AML-193 (cell line): ENCODE results near the gene PHF24.
A peak's percentile ranks its signal among the peaks of the same experiment; 100 is the strongest.
"Not testable (repeated sequence)": the region's sequence is repeated elsewhere in the genome, so short reads cannot be mapped to it uniquely, and the experiment has no call there.

Experiments used
- DNase-seq, 2 experiments: peaks; one replicate each; lab custom pipeline; 2025; lab: John Stamatoyannopoulos, UW

Gene PHF24

GRCh38 chr9:34957492-34958410 is at the start of gene PHF24:
Gene PHF24, plus strand, starts transcription at chr9:34958285. Its CDS starts 13,014 bp downstream, at chr9:34971299.
- no peak for DNase-seq

- no peak for DNase-seq
These were observed 31.0 kb upstream of the PHF24 start for GRCh38 chr9:34927061-34927460.

GRCh38 chr9:34928921-34929320 is 29.2 kb upstream of the PHF24 start:
- DNase-seq: no peak

- peak; percentile 14 to 42 for DNase-seq
These were observed 28.5 kb upstream of the PHF24 start for GRCh38 chr9:34929506-34930102.

- not testable (repeated sequence) for DNase-seq
These were observed 18.1 kb upstream of the PHF24 start for GRCh38 chr9:34939989-34940388.

GRCh38 chr9:34948451-34948850 is 9.6 kb upstream of the PHF24 start:
- no peak for DNase-seq

- DNase-seq: no peak
These were observed 3.9 kb upstream of the PHF24 start for GRCh38 chr9:34954225-34954624.

- not testable (repeated sequence) for DNase-seq
These were observed 2.0 kb upstream of the PHF24 start for GRCh38 chr9:34956066-34956465.

GRCh38 chr9:34956648-34957047 is 1.4 kb upstream of the PHF24 start:
- no peak for DNase-seq

GRCh38 chr9:34958411-34958982 is 412 bp downstream of the PHF24 start:
- no peak for DNase-seq

- DNase-seq: no peak
These were observed 1.4 kb downstream of the PHF24 start for GRCh38 chr9:34959461-34959860.

GRCh38 chr9:34961574-34962490 is 3.7 kb downstream of the PHF24 start:
- DNase-seq: no peak

- no peak for DNase-seq
These were observed 4.5 kb downstream of the PHF24 start for GRCh38 chr9:34962546-34962945.

- DNase-seq: no peak
These were observed 5.5 kb downstream of the PHF24 start for GRCh38 chr9:34963552-34963951.

- no peak for DNase-seq
These were observed 6.4 kb downstream of the PHF24 start for GRCh38 chr9:34964458-34964857.

GRCh38 chr9:34971146-34971811 is 13.2 kb downstream of the PHF24 start:
- no peak for DNase-seq

- DNase-seq: no peak
These were observed 16.6 kb downstream of the PHF24 start for GRCh38 chr9:34974664-34975063.

GRCh38 chr9:34976441-34976840 is 18.4 kb downstream of the PHF24 start:
- no peak for DNase-seq

GRCh38 chr9:34976992-34977391 is 18.9 kb downstream of the PHF24 start:
- no peak for DNase-seq

GRCh38 chr9:34980181-34980761 is 22.2 kb downstream of the PHF24 start:
- DNase-seq: no peak

GRCh38 chr9:34982361-34982760 is 24.3 kb downstream of the PHF24 start:
- DNase-seq: peak; percentile 90 to 92
